K562 (cell line): ENCODE measurements around the gene CALML3. TPM values are rescaled to one million over a fixed set of nuclear protein-coding genes. Genes with fewer than 3 reads are reported as not detected.

Experiments used
- DMBX1 ChIP-seq: fragments of 250-450 bp; sonication (Bioruptor Pico); IDR thresholded peaks from 2 replicates; pipeline ENCODE4 v1.8.0; 2022; ENCODE audit warnings: inconsistent platforms, mild to moderate bottlenecking, moderate library complexity, borderline replicate concordance
- EP300 ChIP-seq: IDR thresholded peaks from 2 replicates; pipeline ENCODE4 v1.6.1; 2012; ENCODE audit warnings: low read length, improper control_type of control experiment
- HBP1 ChIP-seq: fragments of 450-650 bp; formaldehyde crosslinking; IDR thresholded peaks from 2 replicates; pipeline ENCODE4 v1.4.0; 2022; ENCODE audit warnings: missing genetic modification characterization
- HDAC1 ChIP-seq, 2 experiments: fragments of 450-650 bp; IDR thresholded peaks; 2 replicates each; pipeline ENCODE4 v1.6.1; 2016 to 2017; ENCODE audit warnings: inconsistent platforms in 1 of 2, mild to moderate bottlenecking in 1 of 2, moderate library complexity in 1 of 2
- ID3 ChIP-seq, 2 experiments: fragments of 250-450 bp in 1 of 2; fragments of 450-650 bp in 1 of 2; sonication (Bioruptor Pico) in 1 of 2; IDR thresholded peaks; 2 replicates each; pipeline versions ENCODE4 v1.6.1 to v1.8.0; 2016 to 2021; ENCODE audit warnings: mild to moderate bottlenecking in 2 of 2, moderate library complexity in 2 of 2, missing compliant biosample characterization in 1 of 2, missing genetic modification characterization in 1 of 2
- LEF1 ChIP-seq: fragments of 450-650 bp; IDR thresholded peaks from 2 replicates; pipeline ENCODE4 v1.6.1; 2016; ENCODE audit warnings: mild to moderate bottlenecking
- RAD21 ChIP-seq, 2 experiments: fragments of 250-450 bp in 1 of 2; fragments of 450-650 bp in 1 of 2; sonication (Bioruptor Pico) in 1 of 2; formaldehyde crosslinking in 1 of 2; IDR thresholded peaks in 1 of 2; conservative IDR thresholded peaks in 1 of 2; 2 replicates each; pipeline versions ENCODE4 v1.4.0 to v1.8.0; 2020 to 2022; ENCODE audit warnings: mild to moderate bottlenecking in 2 of 2, moderate library complexity in 1 of 2
- RBM39 ChIP-seq: fragments of 200-400 bp; formaldehyde crosslinking; optimal IDR thresholded peaks from 2 replicates; pipeline ENCODE3; 2018; ENCODE audit warnings: low read depth, low read length
- SMAD4 ChIP-seq: fragments of 250-450 bp; sonication (Bioruptor Pico); conservative IDR thresholded peaks from 2 replicates; pipeline ENCODE4 v1.8.0; 2021; ENCODE audit warnings: inconsistent platforms, mild to moderate bottlenecking, moderate library complexity
- ZNF311 ChIP-seq: fragments of 250-450 bp; sonication (Bioruptor Pico); IDR thresholded peaks from 2 replicates; pipeline ENCODE4 v1.4.0; 2020; ENCODE audit warnings: mild to moderate bottlenecking, moderate library complexity
- polyA plus RNA-seq, 8 experiments: library from polyadenylated mRNA; depleted of rRNA in 4 of 8; stranded (reverse) in 5 of 8; unstranded in 3 of 8; fragments of >200 nt; fragmentation: Nextera tagmentation in 2 of 8; fragmentation: Illumina TruSeq in 1 of 8; extraction: Ambion mirVana in 2 of 8; extraction: Trizol in 1 of 8; gene quantifications; 2 replicates each; pipeline versions ENCODE4 v1.2.1 to v1.2.3, GENCODE V29; 2011 to 2014; ENCODE audit warnings: inconsistent platforms in 1 of 8, missing spikeins in 1 of 8
- total RNA-seq, 7 experiments: library from RNA; depleted of rRNA in 6 of 7; stranded (reverse); fragments of >200 nt in 6 of 7; fragmentation: Illumina TruSeq in 2 of 7; extraction: Trizol in 2 of 7; gene quantifications; 2 replicates each; pipeline versions ENCODE4 v1.2.1 to v1.2.3, GENCODE V29; 2011 to 2021; ENCODE audit warnings: low replicate concordance in 1 of 7
- TF ChIP-seq, protein P1 (sequence below): fragments of 450-650 bp; IDR thresholded peaks from 2 replicates; pipeline ENCODE4 v1.6.1; 2016; ENCODE audit warnings: mild to moderate bottlenecking, moderate library complexity
- TF ChIP-seq, protein P2 (sequence below): fragments of 450-650 bp; IDR thresholded peaks from 2 replicates; pipeline ENCODE4 v1.6.1; 2016

The CALML3 gene
- total and polyA plus RNA-seq, 9 of the 15 experiments (the other 6 are each of a cell fraction or from before 2014, with no cell fraction given), result not detected

GRCh38 chr10:5560142-5560816 is 35.5 kb downstream of the CALML3 start (continued):
- peak; percentile 46; the same call in 1 of the 2 replicates for TF ChIP-seq EP300
- TF ChIP-seq HDAC1 (IDR thresholded peaks at IDR 0.05), result peak in 1 of 2 experiments; percentile 62; a peak in 1 of 4 replicates
- peak; percentile 76; the same call in 1 of the 2 replicates for TF ChIP-seq DMBX1 (CRISPR knock-in tag)
- TF ChIP-seq, protein P1, sequence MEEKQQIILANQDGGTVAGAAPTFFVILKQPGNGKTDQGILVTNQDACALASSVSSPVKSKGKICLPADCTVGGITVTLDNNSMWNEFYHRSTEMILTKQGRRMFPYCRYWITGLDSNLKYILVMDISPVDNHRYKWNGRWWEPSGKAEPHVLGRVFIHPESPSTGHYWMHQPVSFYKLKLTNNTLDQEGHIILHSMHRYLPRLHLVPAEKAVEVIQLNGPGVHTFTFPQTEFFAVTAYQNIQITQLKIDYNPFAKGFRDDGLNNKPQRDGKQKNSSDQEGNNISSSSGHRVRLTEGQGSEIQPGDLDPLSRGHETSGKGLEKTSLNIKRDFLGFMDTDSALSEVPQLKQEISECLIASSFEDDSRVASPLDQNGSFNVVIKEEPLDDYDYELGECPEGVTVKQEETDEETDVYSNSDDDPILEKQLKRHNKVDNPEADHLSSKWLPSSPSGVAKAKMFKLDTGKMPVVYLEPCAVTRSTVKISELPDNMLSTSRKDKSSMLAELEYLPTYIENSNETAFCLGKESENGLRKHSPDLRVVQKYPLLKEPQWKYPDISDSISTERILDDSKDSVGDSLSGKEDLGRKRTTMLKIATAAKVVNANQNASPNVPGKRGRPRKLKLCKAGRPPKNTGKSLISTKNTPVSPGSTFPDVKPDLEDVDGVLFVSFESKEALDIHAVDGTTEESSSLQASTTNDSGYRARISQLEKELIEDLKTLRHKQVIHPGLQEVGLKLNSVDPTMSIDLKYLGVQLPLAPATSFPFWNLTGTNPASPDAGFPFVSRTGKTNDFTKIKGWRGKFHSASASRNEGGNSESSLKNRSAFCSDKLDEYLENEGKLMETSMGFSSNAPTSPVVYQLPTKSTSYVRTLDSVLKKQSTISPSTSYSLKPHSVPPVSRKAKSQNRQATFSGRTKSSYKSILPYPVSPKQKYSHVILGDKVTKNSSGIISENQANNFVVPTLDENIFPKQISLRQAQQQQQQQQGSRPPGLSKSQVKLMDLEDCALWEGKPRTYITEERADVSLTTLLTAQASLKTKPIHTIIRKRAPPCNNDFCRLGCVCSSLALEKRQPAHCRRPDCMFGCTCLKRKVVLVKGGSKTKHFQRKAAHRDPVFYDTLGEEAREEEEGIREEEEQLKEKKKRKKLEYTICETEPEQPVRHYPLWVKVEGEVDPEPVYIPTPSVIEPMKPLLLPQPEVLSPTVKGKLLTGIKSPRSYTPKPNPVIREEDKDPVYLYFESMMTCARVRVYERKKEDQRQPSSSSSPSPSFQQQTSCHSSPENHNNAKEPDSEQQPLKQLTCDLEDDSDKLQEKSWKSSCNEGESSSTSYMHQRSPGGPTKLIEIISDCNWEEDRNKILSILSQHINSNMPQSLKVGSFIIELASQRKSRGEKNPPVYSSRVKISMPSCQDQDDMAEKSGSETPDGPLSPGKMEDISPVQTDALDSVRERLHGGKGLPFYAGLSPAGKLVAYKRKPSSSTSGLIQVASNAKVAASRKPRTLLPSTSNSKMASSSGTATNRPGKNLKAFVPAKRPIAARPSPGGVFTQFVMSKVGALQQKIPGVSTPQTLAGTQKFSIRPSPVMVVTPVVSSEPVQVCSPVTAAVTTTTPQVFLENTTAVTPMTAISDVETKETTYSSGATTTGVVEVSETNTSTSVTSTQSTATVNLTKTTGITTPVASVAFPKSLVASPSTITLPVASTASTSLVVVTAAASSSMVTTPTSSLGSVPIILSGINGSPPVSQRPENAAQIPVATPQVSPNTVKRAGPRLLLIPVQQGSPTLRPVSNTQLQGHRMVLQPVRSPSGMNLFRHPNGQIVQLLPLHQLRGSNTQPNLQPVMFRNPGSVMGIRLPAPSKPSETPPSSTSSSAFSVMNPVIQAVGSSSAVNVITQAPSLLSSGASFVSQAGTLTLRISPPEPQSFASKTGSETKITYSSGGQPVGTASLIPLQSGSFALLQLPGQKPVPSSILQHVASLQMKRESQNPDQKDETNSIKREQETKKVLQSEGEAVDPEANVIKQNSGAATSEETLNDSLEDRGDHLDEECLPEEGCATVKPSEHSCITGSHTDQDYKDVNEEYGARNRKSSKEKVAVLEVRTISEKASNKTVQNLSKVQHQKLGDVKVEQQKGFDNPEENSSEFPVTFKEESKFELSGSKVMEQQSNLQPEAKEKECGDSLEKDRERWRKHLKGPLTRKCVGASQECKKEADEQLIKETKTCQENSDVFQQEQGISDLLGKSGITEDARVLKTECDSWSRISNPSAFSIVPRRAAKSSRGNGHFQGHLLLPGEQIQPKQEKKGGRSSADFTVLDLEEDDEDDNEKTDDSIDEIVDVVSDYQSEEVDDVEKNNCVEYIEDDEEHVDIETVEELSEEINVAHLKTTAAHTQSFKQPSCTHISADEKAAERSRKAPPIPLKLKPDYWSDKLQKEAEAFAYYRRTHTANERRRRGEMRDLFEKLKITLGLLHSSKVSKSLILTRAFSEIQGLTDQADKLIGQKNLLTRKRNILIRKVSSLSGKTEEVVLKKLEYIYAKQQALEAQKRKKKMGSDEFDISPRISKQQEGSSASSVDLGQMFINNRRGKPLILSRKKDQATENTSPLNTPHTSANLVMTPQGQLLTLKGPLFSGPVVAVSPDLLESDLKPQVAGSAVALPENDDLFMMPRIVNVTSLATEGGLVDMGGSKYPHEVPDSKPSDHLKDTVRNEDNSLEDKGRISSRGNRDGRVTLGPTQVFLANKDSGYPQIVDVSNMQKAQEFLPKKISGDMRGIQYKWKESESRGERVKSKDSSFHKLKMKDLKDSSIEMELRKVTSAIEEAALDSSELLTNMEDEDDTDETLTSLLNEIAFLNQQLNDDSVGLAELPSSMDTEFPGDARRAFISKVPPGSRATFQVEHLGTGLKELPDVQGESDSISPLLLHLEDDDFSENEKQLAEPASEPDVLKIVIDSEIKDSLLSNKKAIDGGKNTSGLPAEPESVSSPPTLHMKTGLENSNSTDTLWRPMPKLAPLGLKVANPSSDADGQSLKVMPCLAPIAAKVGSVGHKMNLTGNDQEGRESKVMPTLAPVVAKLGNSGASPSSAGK, result no peak
- TF ChIP-seq, protein P2, sequence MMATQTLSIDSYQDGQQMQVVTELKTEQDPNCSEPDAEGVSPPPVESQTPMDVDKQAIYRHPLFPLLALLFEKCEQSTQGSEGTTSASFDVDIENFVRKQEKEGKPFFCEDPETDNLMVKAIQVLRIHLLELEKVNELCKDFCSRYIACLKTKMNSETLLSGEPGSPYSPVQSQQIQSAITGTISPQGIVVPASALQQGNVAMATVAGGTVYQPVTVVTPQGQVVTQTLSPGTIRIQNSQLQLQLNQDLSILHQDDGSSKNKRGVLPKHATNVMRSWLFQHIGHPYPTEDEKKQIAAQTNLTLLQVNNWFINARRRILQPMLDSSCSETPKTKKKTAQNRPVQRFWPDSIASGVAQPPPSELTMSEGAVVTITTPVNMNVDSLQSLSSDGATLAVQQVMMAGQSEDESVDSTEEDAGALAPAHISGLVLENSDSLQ, result peak; percentile 39
- TF ChIP-seq ID3 (CRISPR knock-in tag; IDR thresholded peaks at IDR 0.05), result no peak
- peak; percentile 75 for TF ChIP-seq ID3 (tag; IDR thresholded peaks at IDR 0.05)
- TF ChIP-seq SMAD4, result peak; percentile 92
- TF ChIP-seq LEF1, result no peak
- TF ChIP-seq RBM39, result no peak
- TF ChIP-seq ZNF311 (CRISPR knock-in tag), result 0 out of 2 replicates have a peak, but pooled peaks have one; percentile 69
- 0 out of 4 replicates have a peak, but pooled peaks of 1 of the 2 experiments have one; percentile 6 for TF ChIP-seq RAD21 (CRISPR knock-in tag; conservative IDR thresholded peaks at IDR 0.05 in 1 of 2, IDR thresholded peaks at IDR 0.05 in 1 of 2)
- TF ChIP-seq HBP1 (CRISPR knock-in tag), result 0 out of 2 replicates have a peak, but pooled peaks have one; percentile 23
